SU-DHL-6 (cell line): ENCODE measurements around the gene SLC47A2.

Experiments
- H2AFZ ChIP-seq: fragments of 200-600 bp; sonication (generic); 2 replicates; pipeline ENCODE4 v1.6.1; 2014; ENCODE audit warnings: low read depth, mild to moderate bottlenecking, moderate library complexity, mixed read lengths, antibody characterized with exemption, low read length; ENCODE audit not compliant: severe bottlenecking
- H3F3A ChIP-seq: fragments of 200-600 bp; shearing (Covaris generic); 2 replicates; pipeline ENCODE4 v1.6.0; 2016; ENCODE audit warnings: antibody characterized with exemption, mild to moderate bottlenecking; ENCODE audit not compliant: insufficient read depth
- H3K27ac ChIP-seq: fragments of 200-600 bp; sonication (generic); 2 replicates; pipeline ENCODE4 v1.5.1; 2016; ENCODE audit warnings: low read depth, mild to moderate bottlenecking, low read length, moderate library complexity, mixed read lengths
- H3K27me3 ChIP-seq: fragments of 200-600 bp; sonication (generic), shearing (Covaris generic); 2 replicates; pipeline ENCODE4 v1.6.0; 2014; ENCODE audit warnings: mild to moderate bottlenecking, low read length
- H3K36me3 ChIP-seq: fragments of 200-600 bp; sonication (generic); 2 replicates; pipeline ENCODE4 v1.6.1; 2014; ENCODE audit warnings: mild to moderate bottlenecking, low read length, mixed read lengths
- H3K4me2 ChIP-seq: fragments of 300-600, 200-600 bp; shearing (Covaris generic), sonication (generic); 2 replicates; pipeline ENCODE4 v1.6.0; 2014; ENCODE audit warnings: low read length, low read depth, mild to moderate bottlenecking; ENCODE audit not compliant: poor library complexity, severe bottlenecking
- H3K4me3 ChIP-seq: fragments of 200-600 bp; sonication (generic); 2 replicates; pipeline ENCODE4 v1.5.1; 2014; ENCODE audit warnings: antibody characterized with exemption, low read length, mild to moderate bottlenecking, mixed read lengths; ENCODE audit not compliant: insufficient read depth, poor library complexity, severe bottlenecking
- H3K79me2 ChIP-seq: fragments of 200-600 bp; sonication (generic); 2 replicates; pipeline ENCODE4 v1.6.1; 2014; ENCODE audit warnings: mild to moderate bottlenecking, low read length, moderate library complexity; ENCODE audit not compliant: insufficient read depth
- H3K9ac ChIP-seq: fragments of 200-600 bp; sonication (generic); 2 replicates; pipeline ENCODE4 v1.7.0; 2014; ENCODE audit warnings: mild to moderate bottlenecking, low read length
- H3K9me2 ChIP-seq: fragments of 200-600 bp; sonication (generic); replicated peaks from 2 replicates; pipeline ENCODE4 v1.6.1; 2014; ENCODE audit warnings: low read length; ENCODE audit not compliant: insufficient read depth
- H3K9me3 ChIP-seq: fragments of 200-600 bp; sonication (generic); 2 replicates; pipeline ENCODE4 v1.6.1; 2014; ENCODE audit warnings: low read length, mixed read lengths; ENCODE audit not compliant: insufficient read depth
- H4K20me1 ChIP-seq: fragments of 200-600 bp; sonication (generic); 2 replicates; pipeline ENCODE4 v1.6.1; 2014; ENCODE audit warnings: low read depth, mild to moderate bottlenecking, antibody characterized with exemption, low read length, moderate library complexity, mixed read lengths
- CTCF ChIP-seq: fragments of 200-600 bp; sonication (generic); IDR thresholded peaks from one replicate; pipeline ENCODE4 v1.5.1; 2017; ENCODE audit warnings: antibody characterized with exemption, mild to moderate bottlenecking, low read length, moderate library complexity; ENCODE audit not compliant: insufficient read depth, poor library complexity, severe bottlenecking
- EZH2phosphoT487 ChIP-seq: fragments of 200-600 bp; sonication (generic), shearing (Covaris generic); conservative IDR thresholded peaks from 2 replicates; pipeline ENCODE4 v1.6.1; 2018; ENCODE audit warnings: mild to moderate bottlenecking, antibody characterized with exemption, low read length, moderate library complexity, mixed read lengths

SLC47A2 gene

GRCh38 chr17:19631905-19632304 lies 84.5 kb downstream of the SLC47A2 start:
- no peaks in the 10 kb centered on the region for H3K27me3 ChIP-seq
- no peak overlapping the region for H2AFZ ChIP-seq
- no peak overlapping the region for H3K4me2 ChIP-seq
- no peak overlapping the region for H3K9ac ChIP-seq
- TF ChIP-seq CTCF = no peak
- TF ChIP-seq EZH2phosphoT487 = no peak
- no peaks in the 10 kb centered on the region for H3K9me2 ChIP-seq
- no peaks in the 10 kb centered on the region for H3K9me3 ChIP-seq
- H3K27ac ChIP-seq = no peak overlapping the region
- no peak overlapping the region for H3K4me3 ChIP-seq
- H3K79me2 ChIP-seq = no peaks in the 10 kb centered on the region
- no peaks in the 10 kb centered on the region for H4K20me1 ChIP-seq
- no peaks in the 10 kb centered on the region for H3K36me3 ChIP-seq
- no peaks in the 10 kb centered on the region for H3F3A ChIP-seq

- Histone ChIP-seq H3K36me3 (no peaks in the 10 kb centered on the region), H3K27me3 (no peaks in the 10 kb centered on the region), H3K27ac (no peak overlapping the region), H3K79me2 (no peaks in the 10 kb centered on the region), H4K20me1 (no peaks in the 10 kb centered on the region), H3K9me3 (no peaks in the 10 kb centered on the region), H3K9me2 (no peaks in the 10 kb centered on the region), H3F3A (no peaks in the 10 kb centered on the region), H2AFZ (no peak overlapping the region), H3K4me2 (no peak overlapping the region), H3K4me3 (no peak overlapping the region), H3K9ac (no peak overlapping the region)
- TF ChIP-seq EZH2phosphoT487 (no peak), CTCF (no peak)
These were observed 85.7 kb downstream of the SLC47A2 start for GRCh38 chr17:19630661-19631060.

GRCh38 chr17:19630035-19630434 lies 86.3 kb downstream of the SLC47A2 start:
- no peaks in the 10 kb centered on the region for H3K36me3 ChIP-seq
- H3K9ac ChIP-seq = no peak overlapping the region
- no peak overlapping the region for H2AFZ ChIP-seq
- no peaks in the 10 kb centered on the region for H3K9me3 ChIP-seq
- H3K79me2 ChIP-seq = no peaks in the 10 kb centered on the region
- no peak for TF ChIP-seq EZH2phosphoT487
- TF ChIP-seq CTCF = no peak
- no peak overlapping the region for H3K4me3 ChIP-seq
- H3K4me2 ChIP-seq = no peak overlapping the region
- H3K27me3 ChIP-seq = no peaks in the 10 kb centered on the region
- no peaks in the 10 kb centered on the region for H3K9me2 ChIP-seq
- H3K27ac ChIP-seq = no peak overlapping the region
- H3F3A ChIP-seq = no peaks in the 10 kb centered on the region
- no peaks in the 10 kb centered on the region for H4K20me1 ChIP-seq

GRCh38 chr17:19629449-19629848 lies 86.9 kb downstream of the SLC47A2 start:
- no peaks in the 10 kb centered on the region for H3F3A ChIP-seq
- no peaks in the 10 kb centered on the region for H3K36me3 ChIP-seq
- H3K9ac ChIP-seq = no peak overlapping the region
- no peaks in the 10 kb centered on the region for H3K79me2 ChIP-seq
- H3K4me2 ChIP-seq = no peak overlapping the region
- H3K4me3 ChIP-seq = no peak overlapping the region
- H3K9me2 ChIP-seq = no peaks in the 10 kb centered on the region
- no peak overlapping the region for H2AFZ ChIP-seq
- TF ChIP-seq CTCF = no peak
- no peak for TF ChIP-seq EZH2phosphoT487
- H3K27me3 ChIP-seq = no peaks in the 10 kb centered on the region
- H3K9me3 ChIP-seq = no peaks in the 10 kb centered on the region
- no peak overlapping the region for H3K27ac ChIP-seq
- H4K20me1 ChIP-seq = no peaks in the 10 kb centered on the region
